NCI-H2227 treated with DMSO at 0.1 percent for 48 hours (cell line): ENCODE measurements around the gene BCL2L13.

Experiments
- DNase-seq: peaks from one replicate; lab custom pipeline; 2025; lab: John Stamatoyannopoulos, UW

BCL2L13 gene

GRCh38 chr22:17638432-17639246 is at the start of gene BCL2L13:
TSS of gene BCL2L13 (plus strand) at chr22:17638757. CDS start at chr22:17655712, 16,955 bp downstream.
- peak; percentile 84 for DNase-seq

GRCh38 chr22:17589810-17590375 is 48.7 kb upstream of the BCL2L13 start:
- no peak for DNase-seq

- DNase-seq = no peak
Measured at GRCh38 chr22:17590586-17590985, 48.0 kb upstream of the BCL2L13 start.

- no peak for DNase-seq
Measured at GRCh38 chr22:17592201-17592600, 46.4 kb upstream of the BCL2L13 start.

GRCh38 chr22:17596226-17596625 is 42.3 kb upstream of the BCL2L13 start:
- no peak for DNase-seq

- no peak for DNase-seq
Measured at GRCh38 chr22:17597217-17597616, 41.3 kb upstream of the BCL2L13 start.

- DNase-seq = no peak
Measured at GRCh38 chr22:17598318-17598717, 40.2 kb upstream of the BCL2L13 start.

GRCh38 chr22:17601031-17601430 is 37.5 kb upstream of the BCL2L13 start:
- DNase-seq = no peak

- DNase-seq = no peak
Measured at GRCh38 chr22:17603668-17604067, 34.9 kb upstream of the BCL2L13 start.

- no peak for DNase-seq
Measured at GRCh38 chr22:17606496-17606895, 32.1 kb upstream of the BCL2L13 start.

GRCh38 chr22:17607891-17608521 is 30.6 kb upstream of the BCL2L13 start:
- DNase-seq = no peak

GRCh38 chr22:17612057-17612456 is 26.5 kb upstream of the BCL2L13 start:
- DNase-seq = no peak

- DNase-seq = no peak
Measured at GRCh38 chr22:17613280-17613679, 25.3 kb upstream of the BCL2L13 start.

GRCh38 chr22:17627961-17628405 is 10.6 kb upstream of the BCL2L13 start:
- no peak for DNase-seq

- peak; percentile 96 for DNase-seq
Measured at GRCh38 chr22:17628406-17629172, 10.0 kb upstream of the BCL2L13 start, which contains the start of gene ATP6V1E1. TSS of gene ATP6V1E1 (minus strand) at chr22:17628749. CDS start at chr22:17628635, 114 bp downstream.

- DNase-seq = no peak
Measured at GRCh38 chr22:17629173-17629489, 9.4 kb upstream of the BCL2L13 start.

GRCh38 chr22:17629641-17630040 is 8.9 kb upstream of the BCL2L13 start:
- DNase-seq = no peak

GRCh38 chr22:17631076-17631565 is 7.4 kb upstream of the BCL2L13 start:
- DNase-seq = no peak

- DNase-seq = no peak
Measured at GRCh38 chr22:17633217-17633997, 5.2 kb upstream of the BCL2L13 start.

- DNase-seq = no peak
Measured at GRCh38 chr22:17633998-17634323, 4.6 kb upstream of the BCL2L13 start.

- no peak for DNase-seq
Measured at GRCh38 chr22:17634696-17635095, 3.9 kb upstream of the BCL2L13 start.
